GM18519 (cell line): ENCODE data around the gene HM13.
A peak's percentile ranks its signal among the peaks of the same experiment; 100 is the strongest.
"Not testable (repeated sequence)": the region's sequence is repeated elsewhere in the genome, so short reads cannot be mapped to it uniquely, and the experiment has no call there.

Experiments used
- ATAC-seq: cut with Tn5 transposase; IDR thresholded peaks from one replicate; pipeline ENCODE4 v1.9.1; 2021; ENCODE audit warnings: mild to moderate bottlenecking, moderate library complexity; ENCODE audit not compliant: unreplicated experiment, low FRiP score

Gene HM13

GRCh38 chr20:31579245-31579644 is 65.0 kb downstream of the HM13 start:
- ATAC-seq = no peak

DNA sequence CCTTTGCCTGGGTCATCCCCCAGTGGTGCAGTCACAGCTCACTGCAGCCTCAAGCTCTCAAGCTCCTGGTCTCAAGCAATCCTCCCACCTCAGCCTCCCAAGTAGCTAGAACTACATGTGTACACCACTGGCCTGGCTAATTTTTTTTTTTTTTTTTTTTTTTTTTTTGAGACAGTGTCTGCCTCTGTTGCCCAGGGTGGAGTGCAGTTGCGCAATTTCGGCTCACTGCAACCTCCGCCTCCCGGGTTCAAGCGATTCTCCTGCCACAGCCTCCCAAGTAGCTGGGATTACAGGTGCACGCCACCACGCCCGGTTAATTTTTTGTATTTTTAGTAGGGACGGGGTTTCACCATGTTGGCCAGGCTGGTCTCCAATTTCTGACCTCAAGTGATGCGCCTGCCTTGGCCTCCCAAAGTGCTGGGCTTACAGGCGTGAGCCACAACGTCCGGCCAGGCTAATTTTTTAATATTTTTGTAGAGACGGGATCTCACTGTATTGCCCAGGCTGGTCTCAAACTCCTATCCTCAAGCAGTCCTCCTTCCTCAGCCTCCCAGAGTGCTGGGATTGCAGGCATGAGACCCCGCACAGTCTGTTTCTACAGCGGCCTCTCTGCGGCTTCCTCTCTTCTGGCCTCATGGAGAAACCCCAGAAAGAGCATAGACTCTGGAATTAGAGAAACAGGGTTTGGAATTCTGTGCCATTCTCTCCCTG is 65.9 kb downstream of the HM13 start:
- ATAC-seq = not testable (repeated sequence)

DNA sequence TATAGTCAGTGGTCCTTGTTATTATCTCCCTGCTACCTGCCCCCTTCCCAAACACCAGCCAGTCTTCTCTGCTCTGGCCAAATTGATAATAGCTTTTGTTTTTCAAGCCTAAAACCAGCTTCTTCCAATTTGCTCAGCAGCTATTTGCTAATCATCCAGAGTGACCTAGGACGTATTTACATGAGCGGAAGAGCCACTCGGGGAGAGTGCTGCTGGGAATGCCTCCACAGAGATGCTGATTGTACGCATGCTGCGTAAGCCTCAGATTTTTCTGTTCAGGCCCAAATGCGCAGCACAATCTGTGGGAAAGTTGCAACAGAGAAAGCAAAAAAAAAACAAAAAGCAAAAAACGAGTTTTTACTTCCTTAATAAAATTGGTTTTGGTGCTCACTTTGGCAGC is 66.5 kb downstream of the HM13 start:
- ATAC-seq = no peak

DNA sequence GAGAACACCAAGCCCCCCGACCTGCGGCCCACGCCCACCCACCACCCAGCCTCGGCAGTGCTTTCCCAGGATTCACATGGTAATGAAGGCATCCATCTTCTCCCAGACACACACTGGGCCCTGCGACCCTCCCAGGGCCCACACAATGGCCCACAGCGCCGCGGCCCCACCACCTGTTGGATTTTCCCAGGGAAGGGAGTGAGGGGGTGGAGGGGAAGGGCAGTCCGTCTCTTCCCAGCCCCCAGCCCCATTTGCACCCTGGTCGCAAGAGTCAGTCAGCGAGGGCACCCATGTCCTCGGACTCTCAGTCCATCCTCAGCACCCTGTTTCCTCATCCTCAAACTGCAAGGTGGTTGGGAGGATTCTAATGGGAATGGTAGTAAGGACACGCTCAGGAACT is 67.1 kb downstream of the HM13 start:
- no peak for ATAC-seq

- ATAC-seq = no peak
These were observed 73.5 kb downstream of the HM13 start for GRCh38 chr20:31587545-31588389.

DNA sequence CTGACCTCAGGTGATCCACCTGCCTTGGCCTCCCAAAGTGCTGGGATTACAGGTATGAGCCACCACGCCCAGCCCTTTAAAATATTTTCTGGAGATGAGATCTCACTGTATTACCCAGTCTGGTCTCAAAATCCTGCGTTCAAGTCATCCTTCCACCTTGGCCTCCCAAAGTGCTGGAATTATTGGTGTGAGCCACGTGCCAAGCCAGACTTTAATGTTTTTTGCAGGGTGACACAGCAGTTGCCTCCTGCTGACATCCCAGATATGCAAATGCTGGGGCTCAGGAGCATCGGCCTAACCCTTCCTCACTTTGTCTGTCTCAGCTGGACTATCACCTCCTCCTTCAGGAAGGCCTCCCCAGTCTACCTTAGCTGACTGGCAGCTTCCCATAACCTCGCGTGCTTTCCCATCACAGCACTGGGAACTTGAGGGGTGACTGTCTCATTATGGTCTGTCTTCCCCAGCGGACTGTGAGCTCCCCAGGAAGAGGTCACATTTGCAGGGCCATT is 76.5 kb downstream of the HM13 start:
- ATAC-seq = no peak

DNA sequence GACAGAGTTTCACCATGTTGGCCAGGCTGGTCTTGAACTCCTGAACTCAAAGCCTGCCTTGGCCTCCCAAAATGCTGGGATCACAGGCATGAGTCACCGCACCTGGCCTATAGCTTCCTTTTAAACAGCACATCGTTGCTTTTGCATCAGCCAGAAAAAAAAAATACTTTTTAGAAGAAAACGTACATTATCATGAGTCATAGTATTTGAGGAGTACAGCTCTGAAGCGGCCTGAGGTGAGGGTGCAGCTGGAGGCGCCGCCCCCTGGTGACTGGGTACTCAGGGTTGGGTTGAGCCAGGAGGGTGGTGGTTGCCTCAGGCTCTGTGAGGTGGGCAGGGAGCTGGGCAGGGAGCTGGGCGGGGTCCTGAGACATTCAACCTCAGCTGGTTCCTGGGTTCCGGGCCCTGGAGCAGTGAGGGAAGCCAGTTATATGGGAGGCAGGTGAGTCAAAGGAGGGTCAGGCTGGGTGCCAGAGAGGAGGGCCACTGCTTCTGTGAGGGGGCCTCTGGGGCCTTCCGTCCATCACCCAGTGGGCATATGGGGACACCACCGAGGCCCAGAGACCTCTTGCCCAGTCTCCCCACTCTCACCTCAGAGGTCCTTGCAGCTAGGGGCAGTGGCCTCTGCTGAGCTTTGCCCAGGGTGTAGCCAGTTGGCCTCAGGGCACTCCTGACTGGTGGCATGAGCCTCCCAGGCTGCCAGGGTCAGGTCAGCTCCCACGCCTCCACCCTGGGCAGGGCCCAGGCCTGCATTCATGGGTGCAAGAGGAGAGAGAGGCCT is 79.2 kb downstream of the HM13 start:
- ATAC-seq = no peak

- ATAC-seq = no peak
These were observed 79.8 kb downstream of the HM13 start for GRCh38 chr20:31594002-31594557.

GRCh38 chr20:31594558-31595379 is 80.5 kb downstream of the HM13 start:
- ATAC-seq = no peak

- ATAC-seq = no peak
These were observed 81.1 kb downstream of the HM13 start for GRCh38 chr20:31595380-31595653.

- no peak for ATAC-seq
These were observed 81.6 kb downstream of the HM13 start for GRCh38 chr20:31595654-31596411.

GRCh38 chr20:31596412-31596715 is 82.1 kb downstream of the HM13 start:
- not testable (repeated sequence) for ATAC-seq

DNA sequence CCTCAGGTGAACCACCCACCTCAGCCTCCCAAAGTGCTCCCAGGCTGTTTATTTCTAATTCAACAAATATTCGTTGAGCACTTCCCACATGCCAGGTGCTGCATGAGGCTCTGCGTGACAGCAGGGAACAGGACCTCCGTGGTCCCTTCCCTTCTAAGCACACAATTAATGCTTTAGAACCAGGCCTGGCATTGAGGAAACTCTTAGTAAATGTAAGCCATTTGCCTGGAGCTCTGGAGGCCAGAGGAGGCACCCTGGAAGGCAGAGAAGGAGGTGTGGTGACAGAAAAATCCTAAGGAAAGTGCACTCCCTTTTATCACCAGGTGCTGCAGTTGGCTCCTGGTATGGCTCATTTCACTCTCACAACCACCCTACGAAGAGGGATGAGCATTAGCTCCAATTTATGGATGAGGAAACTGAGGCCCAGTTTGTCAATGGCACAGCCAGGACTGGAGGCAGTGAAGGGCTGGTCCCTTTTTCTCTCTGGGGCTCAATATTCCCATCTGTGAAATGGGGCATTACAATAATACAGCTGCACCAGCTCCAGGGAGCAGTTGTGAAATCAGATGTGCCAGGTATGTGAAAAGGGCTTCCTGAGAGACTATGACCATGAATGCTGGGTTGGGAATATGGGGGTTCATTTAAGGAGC is 82.7 kb downstream of the HM13 start:
- ATAC-seq = no peak

DNA sequence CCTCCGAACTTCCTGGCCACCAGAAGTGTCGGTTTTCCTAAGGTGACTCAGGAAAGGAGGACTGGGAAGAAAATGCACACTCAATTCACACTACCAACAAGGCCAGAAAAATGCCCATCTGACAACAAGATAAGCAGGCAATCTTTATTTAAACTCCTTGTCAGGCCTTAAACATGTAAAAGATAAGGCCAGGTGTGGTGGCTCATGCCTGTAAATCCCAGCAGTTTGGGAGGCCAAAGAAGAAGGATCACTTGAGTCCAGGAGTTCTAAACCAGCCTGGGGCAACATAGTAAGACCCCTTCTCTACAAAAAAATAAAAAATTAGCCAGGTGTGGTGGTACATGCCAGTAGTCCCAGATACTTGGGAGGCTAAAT is 83.2 kb downstream of the HM13 start:
- no peak for ATAC-seq

GRCh38 chr20:31602431-31602778 is 88.2 kb downstream of the HM13 start:
- no peak for ATAC-seq

- ATAC-seq = peak; percentile 88
These were observed 88.7 kb downstream of the HM13 start for GRCh38 chr20:31602779-31603441.

DNA sequence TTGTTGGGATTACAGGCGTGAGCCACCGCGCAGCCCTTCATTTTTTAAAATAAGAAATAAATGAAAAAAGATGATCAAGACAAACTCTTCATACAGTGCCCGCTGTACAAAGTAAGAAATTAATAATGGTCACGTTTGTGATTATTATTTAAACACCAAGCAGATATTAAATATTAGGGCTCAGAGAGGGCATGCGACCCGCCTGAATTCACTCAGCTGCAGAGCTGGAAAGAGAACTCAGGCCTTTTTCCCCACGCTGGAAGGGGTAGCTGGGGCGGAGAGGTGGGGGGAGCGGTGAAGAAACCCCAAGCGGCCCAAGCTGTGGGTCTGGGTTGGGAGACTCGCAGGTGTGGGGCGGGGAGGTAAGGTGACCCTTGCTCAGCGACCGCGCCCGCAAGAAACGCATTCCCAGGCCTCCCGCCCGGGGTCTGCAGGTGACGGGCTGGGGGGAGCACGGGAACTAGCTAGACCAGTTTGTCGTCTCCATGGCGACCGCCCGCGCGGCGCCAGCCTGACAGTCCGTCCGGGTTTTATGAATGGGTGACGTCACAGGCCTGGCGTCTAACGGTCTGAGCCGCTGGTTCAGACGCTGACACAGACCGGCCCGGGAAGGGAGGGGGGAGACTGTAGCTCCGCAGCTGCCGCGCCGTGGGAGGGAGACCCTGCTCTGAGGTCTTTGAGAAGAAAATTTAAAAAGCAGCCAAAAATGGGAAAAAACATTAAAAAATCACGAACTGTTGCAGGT is 89.8 kb downstream of the HM13 start:
- ATAC-seq = peak; percentile 27

DNA sequence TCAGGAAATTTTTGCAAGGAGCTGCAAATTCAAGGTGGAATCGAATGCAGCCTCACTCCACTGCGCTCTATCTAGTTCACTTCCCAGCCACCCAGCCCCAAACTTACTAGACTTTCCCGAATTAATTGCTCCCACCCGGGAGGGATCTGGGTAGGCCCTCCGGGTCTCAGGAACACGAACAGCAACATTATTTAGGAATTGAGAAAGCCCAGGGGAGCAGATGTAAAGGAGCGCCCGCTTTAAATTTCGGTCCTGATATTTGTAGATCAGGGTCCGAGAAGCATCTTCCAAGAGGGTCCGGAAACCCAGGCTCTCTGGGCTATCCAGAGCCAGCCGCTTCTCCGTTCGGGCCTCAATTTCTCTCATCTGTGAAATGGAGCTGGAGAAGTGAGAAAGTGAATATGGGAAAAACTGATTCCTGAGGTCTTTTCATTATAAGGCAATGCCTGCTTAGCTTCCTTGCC is 90.4 kb downstream of the HM13 start:
- no peak for ATAC-seq
